ENCODE measurements around the gene IVD.

IVD gene

GRCh38 chr15:40367686-40368611 is 37.6 kb upstream of the IVD start:
- peak; percentile 77 for DNase-seq (ENCODE audit: low read depth, low spot score)
- H3K4me1 ChIP-seq (ENCODE audit: insufficient read depth, insufficient read length), result peaks cover 4% of the 10 kb centered on the region
- TF ChIP-seq ZNF274 (IDR thresholded peaks at IDR 0.05; ENCODE audit: low read depth, low read length) (no peak), SUZ12 (IDR thresholded peaks at IDR 0.05; ENCODE audit: extremely low read depth, insufficient read depth, insufficient read length) (no peak), YY1 (IDR thresholded peaks at IDR 0.05; ENCODE audit: insufficient read depth, insufficient read length) (no peak)
- peaks cover 34% of the 10 kb centered on the region for H3K27me3 ChIP-seq (ENCODE audit: insufficient read depth, insufficient read length)
- H3K9me3 ChIP-seq (ENCODE audit: insufficient read depth, low read length), result peaks cover 20% of the 10 kb centered on the region; the same call in 1 of the 2 replicates
- peak overlapping the region; percentile 32 for H3K9ac ChIP-seq (ENCODE audit: insufficient read length, low read depth)
- H3K36me3 ChIP-seq (ENCODE audit: insufficient read depth, insufficient read length, low read length), result no peaks in the 10 kb centered on the region
- H3K4me3 ChIP-seq (ENCODE audit: insufficient read length, low read depth), result no peak overlapping the region

GRCh38 chr15:40368719-40369473 is 36.7 kb upstream of the IVD start:
- DNase-seq (ENCODE audit: low read depth, low spot score), result no peak
- no peaks in the 10 kb centered on the region for H3K36me3 ChIP-seq (ENCODE audit: insufficient read depth, insufficient read length, low read length)
- H3K9me3 ChIP-seq (ENCODE audit: insufficient read depth, low read length), result peaks cover 20% of the 10 kb centered on the region; the same call in 1 of the 2 replicates
- H3K9ac ChIP-seq (ENCODE audit: insufficient read length, low read depth), result no peak overlapping the region
- TF ChIP-seq YY1 (IDR thresholded peaks at IDR 0.05; ENCODE audit: insufficient read depth, insufficient read length), result no peak
- no peak for TF ChIP-seq ZNF274 (IDR thresholded peaks at IDR 0.05; ENCODE audit: low read depth, low read length)
- H3K27me3 ChIP-seq (ENCODE audit: insufficient read depth, insufficient read length), result peaks cover 34% of the 10 kb centered on the region
- H3K4me3 ChIP-seq (ENCODE audit: insufficient read length, low read depth), result no peak overlapping the region
- peaks cover 4% of the 10 kb centered on the region for H3K4me1 ChIP-seq (ENCODE audit: insufficient read depth, insufficient read length)

- no peak for TF ChIP-seq YY1 (IDR thresholded peaks at IDR 0.05; ENCODE audit: insufficient read depth, insufficient read length)
- Histone ChIP-seq H3K36me3 (ENCODE audit: insufficient read depth, insufficient read length, low read length) (no peaks in the 10 kb centered on the region), H3K27me3 (ENCODE audit: insufficient read depth, insufficient read length) (peaks cover 34% of the 10 kb centered on the region), H3K9ac (ENCODE audit: insufficient read length, low read depth) (no peak overlapping the region), H3K4me3 (ENCODE audit: insufficient read length, low read depth) (no peak overlapping the region), H3K9me3 (ENCODE audit: insufficient read depth, low read length) (peaks cover 20% of the 10 kb centered on the region; the same call in 1 of the 2 replicates), H3K4me1 (ENCODE audit: insufficient read depth, insufficient read length) (peaks cover 4% of the 10 kb centered on the region)
- DNase-seq (ENCODE audit: low read depth, low spot score), result no peak
Observed at GRCh38 chr15:40369474-40369869, 36.1 kb upstream of the IVD start.

GRCh38 chr15:40369971-40370370 is 35.6 kb upstream of the IVD start:
- DNase-seq (ENCODE audit: low read depth, low spot score), result no peak
- TF ChIP-seq ZNF274 (IDR thresholded peaks at IDR 0.05; ENCODE audit: low read depth, low read length) (no peak), SUZ12 (IDR thresholded peaks at IDR 0.05; ENCODE audit: extremely low read depth, insufficient read depth, insufficient read length) (no peak), YY1 (IDR thresholded peaks at IDR 0.05; ENCODE audit: insufficient read depth, insufficient read length) (no peak)
- Histone ChIP-seq H3K9ac (ENCODE audit: insufficient read length, low read depth) (no peak overlapping the region), H3K4me1 (ENCODE audit: insufficient read depth, insufficient read length) (peaks cover 4% of the 10 kb centered on the region), H3K36me3 (ENCODE audit: insufficient read depth, insufficient read length, low read length) (no peaks in the 10 kb centered on the region), H3K27me3 (ENCODE audit: insufficient read depth, insufficient read length) (peaks cover 34% of the 10 kb centered on the region), H3K9me3 (ENCODE audit: insufficient read depth, low read length) (peaks cover 20% of the 10 kb centered on the region; the same call in 1 of the 2 replicates), H3K4me3 (ENCODE audit: insufficient read length, low read depth) (no peak overlapping the region)

- H3K9me3 ChIP-seq (ENCODE audit: insufficient read depth, low read length), result peaks cover 11% of the 10 kb centered on the region; the same call in 1 of the 2 replicates
- no peak overlapping the region for H3K4me3 ChIP-seq (ENCODE audit: insufficient read length, low read depth)
- no peaks in the 10 kb centered on the region for H3K36me3 ChIP-seq (ENCODE audit: insufficient read depth, insufficient read length, low read length)
- no peak overlapping the region for H3K9ac ChIP-seq (ENCODE audit: insufficient read length, low read depth)
- no peak for DNase-seq (ENCODE audit: low read depth, low spot score)
- no peaks in the 10 kb centered on the region for H3K4me1 ChIP-seq (ENCODE audit: insufficient read depth, insufficient read length)
- peaks cover 19% of the 10 kb centered on the region for H3K27me3 ChIP-seq (ENCODE audit: insufficient read depth, insufficient read length)
- TF ChIP-seq SUZ12 (IDR thresholded peaks at IDR 0.05; ENCODE audit: extremely low read depth, insufficient read depth, insufficient read length) (no peak), YY1 (IDR thresholded peaks at IDR 0.05; ENCODE audit: insufficient read depth, insufficient read length) (no peak), ZNF274 (IDR thresholded peaks at IDR 0.05; ENCODE audit: low read depth, low read length) (no peak)
Observed at GRCh38 chr15:40372981-40373380, 32.6 kb upstream of the IVD start.

- H3K9me3 ChIP-seq (ENCODE audit: insufficient read depth, low read length), result no peaks in the 10 kb centered on the region
- no peak overlapping the region for H3K9ac ChIP-seq (ENCODE audit: insufficient read length, low read depth)
- peaks cover 3% of the 10 kb centered on the region for H3K4me1 ChIP-seq (ENCODE audit: insufficient read depth, insufficient read length)
- H3K36me3 ChIP-seq (ENCODE audit: insufficient read depth, insufficient read length, low read length), result no peaks in the 10 kb centered on the region
- no peak overlapping the region for H3K4me3 ChIP-seq (ENCODE audit: insufficient read length, low read depth)
- no peak for TF ChIP-seq ZNF274 (IDR thresholded peaks at IDR 0.05; ENCODE audit: low read depth, low read length)
- TF ChIP-seq SUZ12 (IDR thresholded peaks at IDR 0.05; ENCODE audit: extremely low read depth, insufficient read depth, insufficient read length), result no peak
- TF ChIP-seq YY1 (IDR thresholded peaks at IDR 0.05; ENCODE audit: insufficient read depth, insufficient read length), result no peak
- H3K27me3 ChIP-seq (ENCODE audit: insufficient read depth, insufficient read length), result no peaks in the 10 kb centered on the region
- DNase-seq (ENCODE audit: low read depth, low spot score), result no peak
Observed at GRCh38 chr15:40377606-40378005, 28.0 kb upstream of the IVD start.

- DNase-seq (ENCODE audit: low read depth, low spot score), result no peak
- TF ChIP-seq YY1 (IDR thresholded peaks at IDR 0.05; ENCODE audit: insufficient read depth, insufficient read length) (no peak), ZNF274 (IDR thresholded peaks at IDR 0.05; ENCODE audit: low read depth, low read length) (no peak), SUZ12 (IDR thresholded peaks at IDR 0.05; ENCODE audit: extremely low read depth, insufficient read depth, insufficient read length) (no peak)
- H3K9me3 ChIP-seq (ENCODE audit: insufficient read depth, low read length), result no peaks in the 10 kb centered on the region
- no peak overlapping the region for H3K9ac ChIP-seq (ENCODE audit: insufficient read length, low read depth)
- H3K27me3 ChIP-seq (ENCODE audit: insufficient read depth, insufficient read length), result no peaks in the 10 kb centered on the region
- H3K4me3 ChIP-seq (ENCODE audit: insufficient read length, low read depth), result no peak overlapping the region
- H3K36me3 ChIP-seq (ENCODE audit: insufficient read depth, insufficient read length, low read length), result peaks cover 1% of the 10 kb centered on the region
- H3K4me1 ChIP-seq (ENCODE audit: insufficient read depth, insufficient read length), result peaks cover 3% of the 10 kb centered on the region
Observed at GRCh38 chr15:40379374-40379773, 26.2 kb upstream of the IVD start.

All from NT2/D1 (cell line).